LNCAP (cell line): ENCODE results near the gene RBFOX1.

Experiments used
- TF ChIP-seq, protein P1 (sequence below): fragments of 450-650 bp; IDR thresholded peaks from 2 replicates; pipeline ENCODE4 v1.5.1; 2017; ENCODE audit warnings: mild to moderate bottlenecking

The RBFOX1 gene

DNA sequence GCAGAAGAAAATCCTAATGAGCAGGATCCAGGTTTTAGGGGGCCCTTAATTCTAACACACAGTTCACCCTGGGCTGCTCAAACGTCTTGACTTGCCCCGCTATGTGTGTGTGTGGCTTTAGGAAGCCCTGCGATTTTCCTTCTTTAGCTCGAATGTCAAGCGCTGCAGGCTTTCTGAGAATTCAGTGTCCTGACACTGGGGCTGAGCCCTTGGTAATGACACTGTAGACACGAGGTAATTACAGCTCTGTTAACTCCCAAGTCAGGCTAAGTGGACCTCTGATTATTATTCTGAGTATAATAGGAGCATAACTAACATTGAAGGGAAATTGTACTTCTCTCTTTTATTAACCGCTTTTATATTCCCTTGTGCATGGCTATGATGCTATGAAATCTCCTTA is 202.1 kb downstream of the RBFOX1 start:
- TF ChIP-seq, protein P1, sequence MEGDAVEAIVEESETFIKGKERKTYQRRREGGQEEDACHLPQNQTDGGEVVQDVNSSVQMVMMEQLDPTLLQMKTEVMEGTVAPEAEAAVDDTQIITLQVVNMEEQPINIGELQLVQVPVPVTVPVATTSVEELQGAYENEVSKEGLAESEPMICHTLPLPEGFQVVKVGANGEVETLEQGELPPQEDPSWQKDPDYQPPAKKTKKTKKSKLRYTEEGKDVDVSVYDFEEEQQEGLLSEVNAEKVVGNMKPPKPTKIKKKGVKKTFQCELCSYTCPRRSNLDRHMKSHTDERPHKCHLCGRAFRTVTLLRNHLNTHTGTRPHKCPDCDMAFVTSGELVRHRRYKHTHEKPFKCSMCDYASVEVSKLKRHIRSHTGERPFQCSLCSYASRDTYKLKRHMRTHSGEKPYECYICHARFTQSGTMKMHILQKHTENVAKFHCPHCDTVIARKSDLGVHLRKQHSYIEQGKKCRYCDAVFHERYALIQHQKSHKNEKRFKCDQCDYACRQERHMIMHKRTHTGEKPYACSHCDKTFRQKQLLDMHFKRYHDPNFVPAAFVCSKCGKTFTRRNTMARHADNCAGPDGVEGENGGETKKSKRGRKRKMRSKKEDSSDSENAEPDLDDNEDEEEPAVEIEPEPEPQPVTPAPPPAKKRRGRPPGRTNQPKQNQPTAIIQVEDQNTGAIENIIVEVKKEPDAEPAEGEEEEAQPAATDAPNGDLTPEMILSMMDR = no peak

DNA sequence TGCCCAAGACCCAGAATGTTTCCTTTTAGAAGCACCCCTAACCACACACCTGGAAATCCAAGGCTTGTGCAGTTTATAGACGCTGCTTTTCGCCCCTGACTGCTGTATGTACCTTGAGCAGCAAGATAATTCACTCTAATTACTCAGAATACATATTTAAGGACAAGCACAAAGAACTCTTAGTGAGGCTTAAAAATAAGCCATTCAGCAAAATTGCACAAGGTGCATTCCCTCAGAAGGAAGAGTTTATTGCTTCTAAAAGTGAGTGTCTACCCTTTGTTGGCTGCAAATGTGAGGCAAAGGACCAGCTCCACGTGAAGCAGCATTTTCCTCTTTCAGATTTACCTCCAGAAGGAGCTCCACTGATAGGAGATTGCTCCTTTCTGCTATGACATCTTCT is 208.4 kb downstream of the RBFOX1 start:
- TF ChIP-seq, protein P1 = no peak

DNA sequence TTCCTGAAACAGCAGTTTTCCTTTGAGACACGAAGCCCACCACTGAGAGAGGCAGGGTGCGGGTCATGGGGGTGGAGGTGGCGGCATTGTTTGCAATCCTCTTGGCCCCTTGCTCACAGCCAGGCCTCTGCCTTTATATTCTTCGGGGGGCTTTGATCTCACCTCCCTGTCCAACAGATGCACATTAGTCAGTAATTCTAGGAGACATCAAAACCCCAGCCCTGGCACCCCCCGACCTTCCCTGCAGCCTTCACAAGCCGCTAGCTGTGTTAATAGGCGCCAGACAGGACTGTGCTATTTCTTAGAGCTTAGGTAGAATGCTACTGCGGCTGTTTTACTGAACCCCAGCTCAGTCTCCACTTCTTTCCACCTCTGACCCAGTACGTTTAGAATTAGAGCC is 212.6 kb downstream of the RBFOX1 start:
- TF ChIP-seq, protein P1 = no peak

DNA sequence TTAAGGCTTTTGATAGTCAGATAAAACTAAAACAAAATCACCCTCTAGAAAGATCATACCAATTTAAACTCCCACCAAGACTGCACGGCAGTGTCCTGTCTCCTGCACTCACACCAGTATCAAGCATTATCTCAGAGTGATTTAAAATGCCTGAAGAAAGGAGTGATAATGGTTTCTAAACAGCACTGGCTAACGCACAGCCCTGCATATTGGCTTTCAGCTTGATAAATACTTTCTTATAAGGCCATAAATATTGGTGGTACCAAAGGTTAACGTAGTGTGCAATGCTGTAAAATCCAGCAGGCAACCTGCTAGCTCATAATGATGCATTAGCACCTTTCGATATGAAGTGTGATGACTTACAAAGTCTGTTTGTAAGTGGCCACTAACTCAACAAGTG is 214.3 kb downstream of the RBFOX1 start:
- TF ChIP-seq, protein P1 = no peak

DNA sequence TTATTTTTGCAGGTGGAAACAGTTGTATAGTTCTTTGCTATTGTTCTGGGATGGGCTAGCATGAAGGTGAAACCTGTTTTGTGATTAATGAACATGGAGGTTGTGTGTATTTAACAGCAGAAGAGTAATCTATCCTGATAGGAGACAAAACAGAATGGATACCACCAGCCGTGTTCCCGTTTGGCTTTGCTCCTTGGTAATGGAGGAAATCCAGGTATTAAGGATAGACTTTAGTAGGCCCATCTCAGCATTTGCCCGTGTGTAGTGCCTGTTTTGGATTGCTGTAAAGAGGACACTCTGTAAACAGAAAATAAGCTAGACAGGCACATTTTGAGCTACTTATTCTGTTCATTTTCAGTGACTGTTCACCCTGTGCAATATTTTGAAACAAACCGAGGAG is 215.1 kb downstream of the RBFOX1 start:
- TF ChIP-seq, protein P1 = no peak

DNA sequence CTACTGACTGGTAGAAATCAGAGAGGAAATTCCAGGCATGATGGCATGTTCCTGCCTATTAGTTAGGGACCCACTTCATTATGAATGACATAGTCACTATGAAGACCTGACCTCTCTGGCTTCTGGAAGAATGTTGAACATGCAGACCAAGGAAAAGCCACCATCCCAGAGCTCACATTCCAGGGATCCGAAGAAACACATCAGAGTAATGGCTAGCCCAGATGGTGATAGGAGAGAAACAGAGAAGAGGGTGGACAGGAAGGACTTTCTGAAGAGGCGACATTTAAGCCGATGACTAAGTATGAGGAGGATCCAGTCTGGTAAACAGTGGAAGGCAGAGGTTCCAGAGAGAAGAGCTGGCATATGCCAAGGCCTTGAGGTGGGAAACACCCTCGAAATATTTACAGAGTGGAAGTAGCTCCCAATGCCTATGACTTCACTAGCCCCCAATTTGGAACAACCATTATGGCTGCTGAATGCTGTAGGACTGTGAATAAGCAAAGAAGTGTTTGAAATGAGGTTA is 216.2 kb downstream of the RBFOX1 start:
- TF ChIP-seq, protein P1 = no peak

DNA sequence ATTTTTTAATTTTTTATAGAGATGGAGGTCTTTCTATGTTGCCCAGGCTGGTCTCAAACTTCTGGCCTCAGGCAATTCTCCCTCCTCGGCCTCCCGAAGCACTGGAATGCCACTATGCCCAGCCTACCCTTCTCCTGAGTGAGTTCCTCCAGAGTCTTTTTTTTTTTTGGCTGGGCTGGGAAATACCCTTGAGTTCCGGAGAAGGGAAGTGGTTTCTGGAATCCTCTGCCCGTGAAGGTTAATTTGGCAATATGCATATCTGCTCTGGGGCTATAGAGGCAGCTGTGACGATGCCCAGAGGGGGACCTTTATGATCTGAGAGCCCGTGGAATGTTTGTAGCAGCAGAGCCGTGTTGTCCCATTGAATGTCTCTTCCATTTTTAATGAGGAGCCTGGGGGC is 217.5 kb downstream of the RBFOX1 start:
- TF ChIP-seq, protein P1 = no peak

DNA sequence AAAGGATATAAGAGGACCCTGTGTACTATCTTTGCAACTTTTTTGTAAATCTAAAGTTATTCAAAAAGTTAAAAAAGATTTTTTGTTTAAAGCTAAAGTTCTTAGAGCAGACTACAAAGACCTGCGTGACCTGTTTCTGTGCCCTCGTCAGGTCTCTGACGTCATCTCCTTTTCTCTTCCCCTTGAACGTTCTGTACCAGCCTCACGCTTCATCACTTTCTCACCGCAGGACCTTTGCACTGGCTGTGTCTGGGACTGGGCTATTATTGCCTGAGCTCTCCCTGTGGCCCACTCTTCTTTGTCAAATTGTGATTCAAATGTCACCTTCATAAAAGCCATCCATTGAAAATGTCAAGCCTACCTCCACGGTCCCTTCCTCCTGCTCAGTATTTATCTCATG is 222.8 kb downstream of the RBFOX1 start:
- TF ChIP-seq, protein P1 = no peak
